Effector memory CD4-positive, alpha-beta T cell (primary cell): Measurements from ENCODE around the gene ADAMTS2.

Experiments
- DNase-seq, 3 donors: peaks; one replicate each; pipeline ENCODE4 v3.0.0-alpha.2; 2020
- H3K27ac ChIP-seq: 2 replicates; pipeline ENCODE4 v1.7.0; 2013; ENCODE audit warnings: mild to moderate bottlenecking, low read length, moderate library complexity; ENCODE audit not compliant: insufficient read depth, poor library complexity, severe bottlenecking
- H3K27me3 ChIP-seq: replicated peaks from 2 replicates; pipeline ENCODE4 v1.7.0; 2013; ENCODE audit warnings: mild to moderate bottlenecking, low read length; ENCODE audit not compliant: insufficient read depth, control insufficient read depth, poor library complexity, severe bottlenecking
- H3K36me3 ChIP-seq: 2 replicates; pipeline ENCODE4 v1.7.0; 2013; ENCODE audit warnings: mild to moderate bottlenecking, low read length, moderate library complexity; ENCODE audit not compliant: control insufficient read depth, insufficient read depth
- H3K4me1 ChIP-seq: 2 replicates; pipeline ENCODE4 v1.7.0; 2013; ENCODE audit warnings: low read length, mild to moderate bottlenecking; ENCODE audit not compliant: control insufficient read depth, insufficient read depth, poor library complexity, severe bottlenecking
- H3K4me3 ChIP-seq: 2 replicates; pipeline ENCODE4 v1.7.0; 2013; ENCODE audit warnings: low read length, low read depth, mild to moderate bottlenecking; ENCODE audit not compliant: insufficient read depth, poor library complexity, severe bottlenecking
- H3K9me3 ChIP-seq: 2 replicates; pipeline ENCODE4 v1.7.0; 2013; ENCODE audit warnings: mild to moderate bottlenecking, low read length, moderate library complexity; ENCODE audit not compliant: control insufficient read depth

Gene ADAMTS2

DNA sequence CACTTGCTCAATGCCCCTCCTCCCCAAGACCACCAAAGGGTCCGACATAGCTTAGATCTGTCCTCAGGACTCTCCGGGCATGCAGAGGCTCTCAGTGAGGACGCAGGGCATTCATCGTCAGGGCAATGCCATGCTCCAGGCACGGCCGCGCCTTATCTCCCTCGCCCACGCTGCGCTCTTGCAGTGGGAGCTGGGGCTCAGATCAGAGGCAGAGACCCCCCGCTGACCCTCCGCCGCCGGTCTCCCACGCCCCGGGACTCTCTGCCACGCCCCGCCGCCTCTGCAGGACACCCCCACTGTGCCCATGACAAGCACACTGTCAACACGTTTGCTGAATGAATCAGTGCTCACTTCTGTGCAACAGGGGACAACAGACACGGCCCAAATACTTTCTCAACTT is 140.7 kb downstream of the ADAMTS2 start:
- DNase-seq: no peak
- no peak overlapping the region for H3K27ac ChIP-seq
- H3K9me3 ChIP-seq: no peaks in the 10 kb centered on the region
- no peaks in the 10 kb centered on the region for H3K36me3 ChIP-seq
- H3K27me3 ChIP-seq: no peaks in the 10 kb centered on the region
- H3K4me3 ChIP-seq: no peak overlapping the region
- H3K4me1 ChIP-seq: no peaks in the 10 kb centered on the region

DNA sequence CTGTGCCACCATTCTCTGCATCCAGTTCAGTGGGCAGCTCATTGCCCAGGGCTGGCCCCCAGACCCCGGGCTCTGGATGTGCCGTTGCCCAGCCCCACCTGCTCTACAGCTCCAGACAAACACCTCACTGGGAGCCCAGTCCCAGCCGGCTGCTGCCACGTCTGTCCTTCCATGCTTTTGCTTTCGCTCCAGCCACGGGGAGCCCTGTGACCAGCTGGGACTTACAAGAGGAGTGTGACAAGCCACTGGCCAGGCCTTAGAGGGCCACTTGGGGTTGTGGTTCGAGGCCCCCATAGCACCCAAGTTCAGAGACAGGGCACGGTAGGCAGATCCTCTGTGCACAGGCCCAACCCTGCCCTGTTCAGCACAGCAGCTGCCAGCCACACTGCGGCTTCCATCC is 142.0 kb downstream of the ADAMTS2 start:
- no peaks in the 10 kb centered on the region for H3K27me3 ChIP-seq
- H3K4me1 ChIP-seq: no peaks in the 10 kb centered on the region
- DNase-seq: no peak
- no peak overlapping the region for H3K4me3 ChIP-seq
- no peaks in the 10 kb centered on the region for H3K9me3 ChIP-seq
- H3K36me3 ChIP-seq: no peaks in the 10 kb centered on the region
- H3K27ac ChIP-seq: no peak overlapping the region

DNA sequence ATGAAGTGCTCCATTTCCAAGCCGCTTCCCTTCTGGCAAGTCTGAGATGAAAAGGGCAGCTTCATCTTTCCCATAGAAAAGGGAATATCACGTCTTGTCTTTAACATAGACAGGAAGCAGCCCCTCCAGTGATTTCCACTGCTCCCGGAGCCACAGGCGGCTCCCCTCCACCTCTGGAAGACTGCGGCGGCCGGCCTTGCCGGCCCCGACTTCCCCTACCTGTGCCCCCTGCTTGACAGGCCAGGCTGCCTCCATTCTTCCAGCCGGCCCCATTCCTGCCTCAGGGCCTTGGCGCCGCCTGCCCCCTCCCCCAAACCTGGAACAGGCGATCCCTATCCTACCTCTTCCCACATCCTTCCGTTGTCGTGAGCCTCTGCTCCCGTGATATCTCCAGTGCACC is 143.3 kb downstream of the ADAMTS2 start:
- no peak overlapping the region for H3K4me3 ChIP-seq
- DNase-seq: no peak
- no peaks in the 10 kb centered on the region for H3K36me3 ChIP-seq
- H3K9me3 ChIP-seq: no peaks in the 10 kb centered on the region
- no peaks in the 10 kb centered on the region for H3K4me1 ChIP-seq
- no peak overlapping the region for H3K27ac ChIP-seq
- no peaks in the 10 kb centered on the region for H3K27me3 ChIP-seq

DNA sequence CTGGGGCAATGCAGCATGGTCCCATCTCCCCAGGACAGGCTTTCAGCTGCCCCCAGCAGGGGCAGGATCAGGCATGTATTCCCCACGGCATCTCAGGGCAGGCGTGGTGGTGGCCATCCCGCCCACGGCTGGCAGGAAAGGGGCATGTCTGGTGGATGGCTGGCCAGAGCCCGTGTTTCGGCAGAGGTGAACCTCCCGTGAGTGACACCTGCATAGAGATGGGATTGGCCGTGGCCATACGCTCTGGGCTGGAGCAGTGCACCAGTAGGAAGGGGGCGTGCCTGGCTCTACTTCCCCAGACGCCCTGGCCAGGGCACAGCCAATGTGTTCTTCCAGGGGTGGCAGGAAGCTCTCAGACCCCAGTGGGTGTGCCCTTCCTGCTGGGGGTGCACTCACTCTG is 146.0 kb downstream of the ADAMTS2 start:
- no peak for DNase-seq
- Histone ChIP-seq H3K4me1 (no peaks in the 10 kb centered on the region), H3K9me3 (no peaks in the 10 kb centered on the region), H3K27me3 (no peaks in the 10 kb centered on the region), H3K4me3 (no peak overlapping the region), H3K36me3 (no peaks in the 10 kb centered on the region), H3K27ac (no peak overlapping the region)

DNA sequence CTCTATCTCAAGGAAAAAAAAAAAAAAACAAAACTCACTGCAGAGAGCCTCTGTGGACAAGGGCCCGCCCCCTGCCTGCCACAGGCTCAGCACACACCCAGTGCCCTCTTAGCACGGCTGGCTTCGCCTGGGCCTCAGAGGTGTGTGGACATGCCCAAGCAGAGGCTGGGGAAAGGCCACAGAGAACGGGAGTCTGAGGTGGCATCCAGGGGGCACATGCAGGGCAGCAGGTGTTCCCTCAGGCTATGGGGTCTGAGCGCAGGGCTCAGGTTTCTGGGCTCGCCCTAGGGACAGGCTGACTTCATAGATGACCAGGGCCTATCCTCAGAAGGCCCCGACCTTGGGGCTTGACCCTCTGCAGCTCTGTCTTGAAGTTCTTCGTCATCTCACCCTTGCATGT is 146.4 kb downstream of the ADAMTS2 start:
- Histone ChIP-seq H3K36me3 (no peaks in the 10 kb centered on the region), H3K4me1 (no peaks in the 10 kb centered on the region), H3K27ac (no peak overlapping the region), H3K4me3 (no peak overlapping the region), H3K9me3 (no peaks in the 10 kb centered on the region), H3K27me3 (no peaks in the 10 kb centered on the region)
- no peak for DNase-seq

DNA sequence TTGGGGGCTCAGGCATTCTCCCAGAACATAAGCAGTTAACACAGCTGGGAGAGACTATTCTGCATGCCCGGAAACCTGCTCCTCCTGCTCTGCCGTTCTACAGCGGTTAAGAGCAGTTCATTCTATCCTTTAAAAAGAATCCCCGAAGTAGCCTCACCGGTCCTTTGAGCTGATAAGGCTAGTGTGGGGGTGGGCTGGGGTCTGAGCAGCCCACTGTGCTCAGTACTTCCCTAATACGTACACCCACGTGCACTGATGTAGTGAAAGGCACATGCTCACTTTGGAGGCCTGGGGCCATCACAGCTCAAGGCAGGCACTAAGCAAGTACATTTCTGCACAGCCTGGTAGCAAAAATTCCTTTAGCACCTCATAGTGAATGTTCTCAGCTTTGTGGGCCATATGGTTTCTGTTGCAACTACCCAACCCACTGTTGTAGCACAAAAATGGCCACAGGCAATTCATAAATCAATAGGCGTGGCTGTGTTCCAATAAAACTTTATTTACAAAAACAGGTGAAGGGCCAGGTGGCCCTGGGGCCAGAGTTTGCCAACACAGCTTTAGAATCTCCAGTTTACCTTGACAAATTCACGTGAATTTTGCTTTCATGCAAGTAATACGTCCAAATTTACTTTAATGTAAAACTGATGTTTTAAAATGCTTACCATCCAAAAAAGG is 148.7 kb downstream of the ADAMTS2 start:
- Histone ChIP-seq H3K27ac (no peak overlapping the region), H3K4me1 (no peaks in the 10 kb centered on the region), H3K36me3 (no peaks in the 10 kb centered on the region), H3K27me3 (no peaks in the 10 kb centered on the region), H3K9me3 (no peaks in the 10 kb centered on the region), H3K4me3 (no peak overlapping the region)
- DNase-seq: no peak

DNA sequence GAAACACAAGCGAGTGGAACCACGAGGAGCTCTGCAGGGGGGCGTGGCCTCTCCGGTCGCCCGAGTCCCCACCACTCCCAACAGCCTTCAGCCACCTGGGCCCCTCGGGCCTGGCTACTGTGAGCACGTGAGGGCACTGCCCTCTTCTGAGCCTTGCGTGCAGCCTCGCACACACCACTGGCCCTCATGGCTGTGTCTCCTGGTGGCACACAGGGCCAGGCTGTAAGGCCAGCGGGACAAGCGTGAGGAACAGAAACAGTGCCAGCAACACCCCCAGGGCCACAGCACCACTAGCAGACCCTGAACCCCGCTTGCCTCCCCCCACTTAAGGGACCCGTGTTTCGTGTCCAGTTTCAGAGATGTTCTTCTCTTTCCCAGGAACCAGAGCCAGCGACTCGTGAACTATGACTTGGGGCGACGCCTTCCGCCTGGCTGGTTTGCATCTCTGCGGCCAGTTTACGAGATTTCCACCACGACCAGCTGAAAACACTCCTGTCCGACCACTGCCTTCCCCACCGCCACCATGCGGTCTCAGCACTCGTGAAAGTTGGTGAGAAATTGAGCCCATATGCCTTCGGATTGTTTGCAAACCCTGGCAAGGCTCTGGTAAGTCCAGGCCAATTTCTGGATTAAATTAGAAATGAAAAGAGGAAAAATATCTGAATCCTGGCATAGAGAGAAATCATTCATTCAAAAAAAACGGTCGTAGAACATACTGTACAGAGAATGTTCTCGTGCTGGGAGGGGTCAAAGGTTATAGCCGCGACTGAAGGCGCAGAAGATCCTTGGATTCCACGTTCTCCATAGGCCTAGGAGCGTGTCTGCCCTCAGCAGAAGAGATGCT is 149.5 kb downstream of the ADAMTS2 start:
- Histone ChIP-seq H3K4me3 (no peak overlapping the region), H3K27ac (no peak overlapping the region), H3K4me1 (no peaks in the 10 kb centered on the region), H3K27me3 (no peaks in the 10 kb centered on the region), H3K36me3 (no peaks in the 10 kb centered on the region), H3K9me3 (no peaks in the 10 kb centered on the region)
- no peak for DNase-seq

DNA sequence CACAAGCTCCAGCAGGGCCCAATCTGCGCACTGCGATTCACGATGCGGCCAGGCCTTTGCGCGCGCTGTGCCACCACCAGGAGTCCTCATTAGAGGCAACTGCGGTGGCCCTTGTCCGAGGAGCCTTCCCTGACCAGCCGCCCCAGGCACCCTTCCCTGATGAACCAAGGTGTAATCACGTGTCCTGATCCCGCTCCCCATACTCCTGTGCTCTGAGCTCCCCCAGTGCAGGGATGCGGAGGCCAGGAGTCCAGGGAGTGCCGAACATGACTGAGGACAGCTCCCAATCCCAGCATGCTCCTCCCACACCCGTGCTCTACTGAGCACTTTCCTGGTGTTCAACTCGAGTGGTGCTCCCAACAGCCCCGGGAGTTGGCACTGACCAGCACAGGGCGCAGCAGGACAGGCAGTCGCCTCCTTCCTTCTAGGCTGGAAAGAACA is 150.3 kb downstream of the ADAMTS2 start:
- DNase-seq: no peak
- H3K27me3 ChIP-seq: no peaks in the 10 kb centered on the region
- H3K4me3 ChIP-seq: no peak overlapping the region
- H3K4me1 ChIP-seq: no peaks in the 10 kb centered on the region
- no peaks in the 10 kb centered on the region for H3K9me3 ChIP-seq
- no peak overlapping the region for H3K27ac ChIP-seq
- H3K36me3 ChIP-seq: no peaks in the 10 kb centered on the region

DNA sequence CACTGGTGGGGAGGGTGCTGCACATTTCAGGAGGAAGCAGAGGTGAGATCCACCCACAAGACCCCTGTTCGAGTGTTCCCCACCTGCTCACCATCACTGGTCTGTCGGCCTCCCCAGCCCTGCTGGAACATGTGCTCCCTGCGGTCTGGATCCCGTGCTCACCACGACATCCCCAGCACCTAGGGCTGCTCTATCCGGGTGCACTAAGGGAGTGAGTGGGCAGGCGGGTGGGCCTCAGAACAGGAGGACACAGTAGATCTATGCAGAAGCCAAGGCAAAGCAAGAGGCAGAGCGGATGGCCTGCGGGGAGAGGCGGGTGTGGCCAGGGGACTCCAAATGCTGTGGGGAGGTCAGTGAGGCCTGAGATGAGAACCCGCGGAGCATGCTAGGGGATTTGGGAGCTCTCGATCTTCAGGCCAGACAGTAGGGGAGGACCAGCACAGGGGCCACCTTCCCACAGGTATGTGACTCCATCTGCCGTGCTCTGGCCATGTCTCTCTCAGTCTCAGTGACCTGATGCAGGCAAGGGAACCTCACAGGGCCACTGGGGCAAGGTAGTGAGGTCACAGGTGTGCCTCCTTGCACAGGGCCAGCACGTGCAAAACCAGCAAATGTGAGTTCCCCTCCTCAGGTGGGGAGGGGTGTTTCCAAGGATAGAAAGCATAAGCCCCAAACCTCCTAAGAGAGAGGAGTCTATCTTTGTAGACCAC is 150.9 kb downstream of the ADAMTS2 start:
- Histone ChIP-seq H3K27me3 (no peaks in the 10 kb centered on the region), H3K27ac (no peak overlapping the region), H3K36me3 (no peaks in the 10 kb centered on the region), H3K4me3 (no peak overlapping the region), H3K9me3 (no peaks in the 10 kb centered on the region), H3K4me1 (no peaks in the 10 kb centered on the region)
- no peak for DNase-seq

DNA sequence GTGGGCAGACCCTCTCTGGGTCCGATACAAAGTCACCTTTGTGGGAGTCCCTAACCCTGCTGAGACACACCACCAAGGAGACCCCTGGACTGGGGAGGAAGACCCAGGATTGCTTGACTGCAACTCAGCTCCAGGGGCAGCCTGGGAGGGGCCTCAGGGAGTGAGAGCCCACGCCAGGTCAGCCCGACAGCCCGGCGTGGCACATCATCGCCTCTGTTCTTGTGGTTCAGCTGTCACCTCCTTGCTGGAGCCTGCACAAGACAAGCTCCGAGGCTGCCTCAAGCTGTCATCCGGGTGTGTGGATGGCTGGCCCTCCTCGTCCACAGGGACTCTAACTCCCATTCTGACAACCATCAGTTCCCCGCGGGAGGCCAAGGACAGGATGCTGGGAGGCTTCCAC is 151.5 kb downstream of the ADAMTS2 start:
- Histone ChIP-seq H3K36me3 (no peaks in the 10 kb centered on the region), H3K27me3 (no peaks in the 10 kb centered on the region), H3K27ac (no peak overlapping the region), H3K4me3 (no peak overlapping the region), H3K9me3 (no peaks in the 10 kb centered on the region), H3K4me1 (no peaks in the 10 kb centered on the region)
- no peak for DNase-seq
